ENCODE data around the gene MYT1. TPM values are rescaled to one million over a fixed set of nuclear protein-coding genes. Genes with fewer than 3 reads are reported as not detected.

The MYT1 gene
- total RNA-seq, 1 donor from 2014 or later = not detected

GRCh38 chr20:64146936-64147477 is 17.2 kb upstream of the MYT1 start:
- DNase-seq = peak; percentile 30
- intact Hi-C loops (cut with DNase I) = no loop called here
- TF ChIP-seq, protein P1, sequence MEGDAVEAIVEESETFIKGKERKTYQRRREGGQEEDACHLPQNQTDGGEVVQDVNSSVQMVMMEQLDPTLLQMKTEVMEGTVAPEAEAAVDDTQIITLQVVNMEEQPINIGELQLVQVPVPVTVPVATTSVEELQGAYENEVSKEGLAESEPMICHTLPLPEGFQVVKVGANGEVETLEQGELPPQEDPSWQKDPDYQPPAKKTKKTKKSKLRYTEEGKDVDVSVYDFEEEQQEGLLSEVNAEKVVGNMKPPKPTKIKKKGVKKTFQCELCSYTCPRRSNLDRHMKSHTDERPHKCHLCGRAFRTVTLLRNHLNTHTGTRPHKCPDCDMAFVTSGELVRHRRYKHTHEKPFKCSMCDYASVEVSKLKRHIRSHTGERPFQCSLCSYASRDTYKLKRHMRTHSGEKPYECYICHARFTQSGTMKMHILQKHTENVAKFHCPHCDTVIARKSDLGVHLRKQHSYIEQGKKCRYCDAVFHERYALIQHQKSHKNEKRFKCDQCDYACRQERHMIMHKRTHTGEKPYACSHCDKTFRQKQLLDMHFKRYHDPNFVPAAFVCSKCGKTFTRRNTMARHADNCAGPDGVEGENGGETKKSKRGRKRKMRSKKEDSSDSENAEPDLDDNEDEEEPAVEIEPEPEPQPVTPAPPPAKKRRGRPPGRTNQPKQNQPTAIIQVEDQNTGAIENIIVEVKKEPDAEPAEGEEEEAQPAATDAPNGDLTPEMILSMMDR (IDR thresholded peaks at IDR 0.05) = no peak
- Histone ChIP-seq H3K36me3 (no peaks in the 10 kb centered on the region), H3K4me1 (no peaks in the 10 kb centered on the region), H3K4me3 (no peak overlapping the region), H3K9me3 (no peaks in the 10 kb centered on the region), H3K27ac (no peak overlapping the region), H3K27me3 (ENCODE audit: low read depth) (peaks cover 8% of the 10 kb centered on the region)
- ATAC-seq = no peak

- Histone ChIP-seq H3K36me3 (no peaks in the 10 kb centered on the region), H3K9me3 (no peaks in the 10 kb centered on the region), H3K4me1 (no peaks in the 10 kb centered on the region), H3K27me3 (ENCODE audit: low read depth) (peaks cover 8% of the 10 kb centered on the region), H3K4me3 (no peak overlapping the region), H3K27ac (no peak overlapping the region)
- TF ChIP-seq, protein P1 (IDR thresholded peaks at IDR 0.05) = no peak
- intact Hi-C loops (cut with DNase I) = no loop called here
- ATAC-seq = no peak
- peak; percentile 27 for DNase-seq
Measured at GRCh38 chr20:64148581-64148980, 15.7 kb upstream of the MYT1 start.

DNA sequence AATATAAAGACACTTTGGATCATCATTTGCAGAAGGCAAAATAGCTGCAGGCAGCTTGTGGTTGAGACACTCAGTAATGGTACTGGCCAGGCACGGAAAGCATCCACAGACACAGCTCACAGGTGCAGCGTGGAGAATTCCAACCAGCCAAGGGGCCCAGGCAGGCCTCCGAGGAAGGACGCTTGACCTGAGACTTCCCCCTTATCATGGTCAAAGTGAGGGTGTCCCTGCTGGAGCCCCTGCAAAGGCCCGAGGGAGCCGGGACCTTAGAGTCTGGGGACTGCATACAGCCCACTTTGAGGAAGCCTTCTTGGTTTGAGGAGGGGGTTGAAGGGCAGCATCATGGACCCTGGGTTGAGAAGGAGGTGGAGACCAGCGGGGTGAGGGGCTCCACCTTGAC is 15.1 kb upstream of the MYT1 start:
- ATAC-seq (no peak), DNase-seq (peak; percentile 10)
- Histone ChIP-seq H3K27ac (no peak overlapping the region), H3K9me3 (no peaks in the 10 kb centered on the region), H3K27me3 (ENCODE audit: low read depth) (peaks cover 8% of the 10 kb centered on the region), H3K4me1 (no peaks in the 10 kb centered on the region), H3K36me3 (no peaks in the 10 kb centered on the region), H3K4me3 (no peak overlapping the region)
- TF ChIP-seq, protein P1 (IDR thresholded peaks at IDR 0.05) = no peak
- intact Hi-C loops (cut with DNase I) = no loop called here

- Histone ChIP-seq H3K4me1 (no peaks in the 10 kb centered on the region), H3K27ac (no peak overlapping the region), H3K27me3 (ENCODE audit: low read depth) (peaks cover 8% of the 10 kb centered on the region), H3K4me3 (no peak overlapping the region), H3K36me3 (no peaks in the 10 kb centered on the region), H3K9me3 (no peaks in the 10 kb centered on the region)
- intact Hi-C loops (cut with DNase I) = no loop called here
- TF ChIP-seq, protein P1 (IDR thresholded peaks at IDR 0.05) = no peak
- peak; percentile 27 for DNase-seq
- no peak for ATAC-seq
Measured at GRCh38 chr20:64149809-64150560, 14.3 kb upstream of the MYT1 start.

DNA sequence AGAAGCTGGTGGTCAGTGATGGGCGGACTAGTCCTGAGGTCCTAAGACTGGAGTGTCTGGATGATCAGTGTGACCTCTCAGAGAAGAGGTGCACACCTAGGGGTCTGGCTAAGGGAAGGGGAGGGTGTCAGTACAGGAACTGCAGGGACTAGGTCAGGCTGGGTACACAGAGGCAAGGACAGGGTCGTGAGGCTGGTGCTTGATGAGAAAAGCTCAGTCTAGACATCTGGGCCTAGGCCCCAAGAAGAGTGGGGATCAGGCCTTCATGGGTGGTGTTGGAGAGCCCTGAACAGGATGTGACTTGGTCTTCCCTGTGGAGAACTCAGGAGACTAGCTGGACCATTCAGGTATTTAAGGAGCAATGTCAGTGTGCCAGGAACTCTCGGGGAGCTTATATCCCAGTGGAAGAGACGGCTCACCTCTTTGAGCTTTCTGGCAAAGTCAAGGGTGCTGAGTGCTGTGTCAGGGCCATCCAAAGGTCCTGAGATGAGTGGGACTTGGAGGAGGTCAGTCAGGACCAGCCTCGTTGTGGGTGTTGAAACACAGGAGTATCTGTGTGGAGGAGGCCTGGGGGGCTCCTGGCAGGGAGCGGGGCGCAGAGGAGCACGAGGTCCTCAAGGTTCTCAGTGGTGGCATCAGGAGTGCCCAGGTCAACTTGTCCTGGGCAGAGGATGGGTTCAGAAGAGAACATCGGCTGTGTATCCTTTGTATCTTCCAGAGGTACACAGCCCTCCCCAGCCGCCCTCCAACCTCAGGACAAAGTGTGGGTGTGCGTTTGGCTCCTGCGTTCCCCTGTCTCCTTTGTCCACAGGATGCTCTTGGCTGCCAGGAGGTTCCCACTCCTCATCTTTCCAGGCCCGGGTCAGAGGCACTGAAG is 13.3 kb upstream of the MYT1 start:
- H3K36me3 ChIP-seq = no peaks in the 10 kb centered on the region
- H3K4me1 ChIP-seq = no peaks in the 10 kb centered on the region
- no peak overlapping the region for H3K4me3 ChIP-seq
- no peaks in the 10 kb centered on the region for H3K9me3 ChIP-seq
- peak; percentile 20 for DNase-seq
- H3K27ac ChIP-seq = no peak overlapping the region
- TF ChIP-seq, protein P1 (IDR thresholded peaks at IDR 0.05) = no peak
- ATAC-seq = no peak
- intact Hi-C loops (cut with DNase I) = no loop called here
- peaks cover 12% of the 10 kb centered on the region for H3K27me3 ChIP-seq (ENCODE audit: low read depth)

Measured in lower lobe of right lung (tissue), 2 donors.